ENCODE results near the gene IQCB1.

Gene IQCB1

GRCh38 chr3:121740896-121741295 is 94.0 kb downstream of the IQCB1 start:
- no peak for DNase-seq

DNA sequence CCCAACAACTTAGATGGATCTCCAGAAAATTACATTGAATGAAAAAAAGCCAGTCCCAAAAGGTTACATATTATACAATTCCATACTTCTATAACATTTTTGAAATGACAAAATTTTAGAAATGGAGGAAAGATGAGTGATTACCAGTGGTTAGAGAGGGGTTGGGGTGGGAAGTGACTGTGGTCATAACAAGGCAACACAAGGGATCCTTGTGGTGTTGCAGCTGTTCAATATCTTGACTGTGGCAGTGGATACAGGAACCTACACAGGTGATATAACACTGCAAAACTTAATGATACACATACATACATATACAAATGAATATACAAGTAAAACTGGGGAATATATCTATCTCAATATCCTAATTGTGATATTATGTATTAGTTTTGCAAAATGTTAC is 95.0 kb downstream of the IQCB1 start:
- no peak for DNase-seq

GRCh38 chr3:121737644-121738043 is 97.2 kb downstream of the IQCB1 start:
- no peak for DNase-seq

- DNase-seq: no peak
Measured at GRCh38 chr3:121736112-121736511, 98.7 kb downstream of the IQCB1 start.

DNA sequence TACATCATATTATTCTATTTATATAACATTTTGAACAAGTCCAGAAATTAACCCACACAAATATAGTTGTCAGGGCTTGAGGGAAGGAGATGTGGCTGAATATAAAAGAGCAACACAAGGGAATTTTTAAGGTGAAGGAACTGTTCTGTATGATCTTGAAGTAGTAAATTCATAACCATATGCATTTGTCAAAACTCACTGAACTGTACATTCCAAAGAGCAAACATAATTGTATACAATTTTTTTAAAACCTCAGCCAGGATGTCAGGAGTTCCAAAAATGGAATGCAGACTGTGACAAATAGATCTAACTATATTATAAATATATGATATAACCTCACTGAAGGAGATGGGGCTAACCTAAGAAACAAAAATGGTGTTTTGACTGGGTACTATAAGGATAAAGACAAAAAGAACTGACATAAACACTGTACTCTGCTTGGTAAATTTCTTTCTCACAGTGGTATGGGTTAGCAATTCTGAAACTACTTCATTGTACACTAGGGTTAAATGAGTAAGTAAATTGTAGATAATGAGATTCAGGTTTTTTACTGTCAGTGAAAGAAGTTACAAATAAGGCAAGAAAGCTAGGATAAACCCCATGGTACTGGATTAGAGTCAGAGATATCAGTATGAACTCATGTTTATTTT is 99.7 kb downstream of the IQCB1 start:
- DNase-seq: no peak

DNA sequence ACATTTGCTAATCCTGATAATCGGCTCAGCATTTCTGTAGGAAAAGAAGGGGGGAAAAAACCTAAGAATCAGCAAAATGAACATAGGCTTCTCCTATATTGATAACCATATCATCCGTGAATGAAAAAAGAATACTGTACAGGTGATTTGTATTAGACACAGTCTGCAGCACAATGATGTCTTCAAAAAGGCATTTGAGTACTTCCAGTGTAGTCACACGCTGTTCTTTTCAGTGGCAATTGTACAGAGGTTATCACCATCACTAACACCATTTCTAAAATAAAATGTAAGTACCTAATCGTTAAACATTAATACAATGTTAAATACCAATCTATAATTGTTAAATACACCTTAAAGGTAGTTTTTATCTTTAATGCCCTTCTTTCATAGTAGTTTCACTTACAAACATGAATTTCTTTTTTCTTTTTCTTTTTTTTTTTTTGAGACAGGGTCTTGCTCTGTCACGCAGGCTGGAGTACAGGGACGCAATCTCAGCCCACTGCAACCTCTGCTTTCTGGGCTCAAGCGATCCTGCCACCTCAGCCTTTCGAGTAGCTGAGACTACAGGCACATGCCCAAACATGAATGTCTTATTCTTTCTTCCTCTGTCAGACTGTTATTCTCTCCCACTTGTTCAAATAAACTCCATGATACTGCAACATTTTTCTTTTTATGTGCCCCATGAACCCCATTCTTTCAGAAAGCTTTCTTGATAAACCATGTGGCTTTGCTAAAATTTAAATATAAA is 103.7 kb downstream of the IQCB1 start:
- no peak for DNase-seq

- DNase-seq: no peak
Measured at GRCh38 chr3:121724130-121724529, 110.7 kb downstream of the IQCB1 start.

DNA sequence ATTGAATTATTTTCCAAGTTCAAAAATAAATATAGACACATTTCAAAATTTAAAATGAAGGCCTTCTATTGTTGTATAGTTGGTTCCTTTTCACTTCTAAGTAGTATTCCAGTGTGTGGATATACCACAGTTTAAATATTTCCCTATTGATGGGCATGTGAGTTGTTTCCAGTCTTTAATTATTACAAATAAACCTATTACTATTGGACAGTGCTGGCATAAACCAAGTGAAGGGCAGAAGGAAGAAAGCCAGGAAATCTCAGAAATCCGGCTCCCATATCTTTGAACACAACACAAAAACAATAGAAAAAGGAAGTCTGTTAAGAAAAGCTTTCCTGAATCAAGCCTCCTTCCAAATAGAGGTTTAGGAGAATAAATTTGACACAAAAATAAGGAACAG is 111.4 kb downstream of the IQCB1 start:
- no peak for DNase-seq

DNA sequence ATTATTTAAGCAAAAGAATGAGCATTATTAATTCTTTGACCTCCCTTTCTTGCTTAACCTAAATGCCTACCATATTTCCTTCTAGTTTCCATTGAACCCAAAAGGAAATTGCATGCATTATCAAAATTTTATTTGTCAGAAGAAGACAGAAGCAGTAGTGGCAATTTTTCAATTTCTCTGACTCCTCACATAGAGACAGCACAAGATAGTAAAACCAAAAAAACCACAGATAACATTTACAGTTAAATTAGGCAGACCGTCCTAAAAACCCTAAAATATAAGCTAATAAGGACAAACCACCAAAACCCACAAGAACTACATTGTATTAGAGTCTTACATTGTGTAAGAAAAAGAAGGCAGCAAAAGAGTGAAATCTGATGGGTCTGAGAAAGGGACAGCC is 112.4 kb downstream of the IQCB1 start:
- no peak for DNase-seq

GRCh38 chr3:121720163-121720562 is 114.7 kb downstream of the IQCB1 start:
- no peak for DNase-seq
